HG03520 (cell line): ENCODE data around the gene OR10W1.

Experiments
- ATAC-seq: cut with Tn5 transposase; IDR thresholded peaks from one replicate; pipeline ENCODE4 v1.9.1; 2021; ENCODE audit warnings: mild to moderate bottlenecking, moderate library complexity; ENCODE audit not compliant: unreplicated experiment

Gene OR10W1

GRCh38 chr11:58268142-58268541, at the start of gene OR10W1:
OR10W1 (minus strand) TSS chr11:58268260; CDS start chr11:58267858, 402 bp downstream.
- no peak for ATAC-seq

- ATAC-seq = no peak
Measured at GRCh38 chr11:58316142-58316541, 48.1 kb upstream of the OR10W1 start.

- ATAC-seq = no peak
Measured at GRCh38 chr11:58301576-58301975, 33.5 kb upstream of the OR10W1 start.

- ATAC-seq = no peak
Measured at GRCh38 chr11:58292017-58292416, 24.0 kb upstream of the OR10W1 start.

GRCh38 chr11:58289266-58289665, 21.2 kb upstream of the OR10W1 start:
- ATAC-seq = no peak

GRCh38 chr11:58286249-58286648, 18.2 kb upstream of the OR10W1 start:
- ATAC-seq = peak; percentile 84

- ATAC-seq = no peak
Measured at GRCh38 chr11:58285483-58286040, 17.5 kb upstream of the OR10W1 start.

- no peak for ATAC-seq
Measured at GRCh38 chr11:58276151-58276550, 8.1 kb upstream of the OR10W1 start.

- no peak for ATAC-seq
Measured at GRCh38 chr11:58275002-58275401, 6.9 kb upstream of the OR10W1 start.

- no peak for ATAC-seq
Measured at GRCh38 chr11:58259983-58260382, 8.1 kb downstream of the OR10W1 start.

GRCh38 chr11:58254936-58255335, 13.1 kb downstream of the OR10W1 start:
- no peak for ATAC-seq

- no peak for ATAC-seq
Measured at GRCh38 chr11:58243954-58244353, 24.1 kb downstream of the OR10W1 start.

GRCh38 chr11:58227956-58228615, 40.0 kb downstream of the OR10W1 start:
- no peak for ATAC-seq

- no peak for ATAC-seq
Measured at GRCh38 chr11:58222721-58223120, 45.3 kb downstream of the OR10W1 start.
